AG09309 (cell line): ENCODE measurements around the gene KCNIP1.

Experiments used
- DNase-seq: peaks from one replicate; pipeline ENCODE4 v3.0.0-alpha.2; 2010; ENCODE audit warnings: low read depth
- H3K4me3 ChIP-seq: 2 replicates; pipeline ENCODE4 v1.5.1; 2011; ENCODE audit warnings: mild to moderate bottlenecking, low read depth, low read length, moderate library complexity; ENCODE audit not compliant: control insufficient read depth
- CTCF ChIP-seq: IDR thresholded peaks from 2 replicates; pipeline ENCODE4 v1.5.1; 2011; ENCODE audit warnings: mild to moderate bottlenecking, low read depth, low read length, inconsistent platforms; ENCODE audit not compliant: insufficient read depth, control insufficient read depth; ENCODE audit errors: missing control alignments

Gene KCNIP1

DNA sequence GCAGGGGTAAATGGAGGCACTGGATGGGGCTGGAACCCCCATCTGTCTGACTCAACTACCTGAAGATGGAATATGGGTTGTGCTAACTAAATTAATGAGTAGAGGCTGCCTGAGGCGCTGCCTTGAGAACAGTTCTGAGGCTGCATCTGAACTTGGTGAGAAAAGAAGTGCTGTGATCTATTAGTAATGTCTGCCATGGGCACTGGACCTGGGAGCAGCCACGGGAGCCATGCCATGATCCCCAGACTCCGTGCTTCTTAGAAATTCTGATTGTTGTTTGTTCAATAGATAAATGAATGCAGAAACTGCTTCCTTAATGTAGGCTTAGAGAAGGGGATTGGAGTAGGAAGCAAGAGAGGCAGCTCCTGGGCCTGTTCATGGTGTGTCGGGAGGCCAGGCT, 80.2 kb downstream of the KCNIP1 start:
- no peak for TF ChIP-seq CTCF
- no peak for DNase-seq
- H3K4me3 ChIP-seq = no peak overlapping the region

GRCh38 chr5:170584450-170585058, 80.7 kb downstream of the KCNIP1 start:
- DNase-seq = no peak
- TF ChIP-seq CTCF = no peak

DNA sequence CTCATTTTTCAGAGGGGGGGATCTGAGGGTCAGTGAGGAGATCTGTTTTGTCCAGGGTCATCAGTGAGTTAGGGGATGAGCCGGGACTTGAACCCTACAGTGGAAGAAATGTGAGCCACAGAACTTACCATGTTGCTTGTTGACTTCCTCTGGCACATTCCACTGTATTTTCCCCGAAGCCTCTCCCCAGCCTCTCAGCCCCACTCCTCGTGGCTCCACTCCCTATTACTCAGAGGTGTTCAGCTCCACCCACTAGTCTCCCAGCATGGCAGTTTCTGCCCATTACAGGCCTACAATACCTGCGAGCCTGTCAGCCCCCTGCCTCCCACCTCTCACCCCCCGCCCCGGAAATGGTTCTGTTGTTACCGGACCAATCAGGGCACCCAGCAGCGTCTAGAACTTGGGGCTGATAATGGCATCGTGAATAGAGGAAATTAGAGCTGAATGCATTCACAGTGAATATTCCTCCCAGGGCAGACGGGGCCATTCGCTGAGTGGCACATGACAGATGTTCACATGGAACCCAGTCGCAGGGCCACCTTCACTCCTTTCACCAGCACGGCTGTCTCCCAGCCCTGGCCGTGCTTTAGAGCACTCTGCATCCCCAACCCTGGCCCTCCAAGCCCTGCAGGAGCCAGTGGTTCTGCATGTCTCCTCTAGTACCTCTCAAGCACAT, 81.6 kb downstream of the KCNIP1 start:
- no peak for TF ChIP-seq CTCF
- no peak overlapping the region for H3K4me3 ChIP-seq
- DNase-seq = no peak

More at GRCh38 chr5:170584450-170585058, 80.7 kb downstream of the KCNIP1 start:
- no peak overlapping the region for H3K4me3 ChIP-seq

GRCh38 chr5:170587808-170588207, 84.0 kb downstream of the KCNIP1 start:
- no peak overlapping the region for H3K4me3 ChIP-seq
- DNase-seq = no peak
- TF ChIP-seq CTCF = no peak

- TF ChIP-seq CTCF = no peak
- no peak for DNase-seq
- H3K4me3 ChIP-seq = no peak overlapping the region
Observed at GRCh38 chr5:170589643-170590042, 85.8 kb downstream of the KCNIP1 start.

DNA sequence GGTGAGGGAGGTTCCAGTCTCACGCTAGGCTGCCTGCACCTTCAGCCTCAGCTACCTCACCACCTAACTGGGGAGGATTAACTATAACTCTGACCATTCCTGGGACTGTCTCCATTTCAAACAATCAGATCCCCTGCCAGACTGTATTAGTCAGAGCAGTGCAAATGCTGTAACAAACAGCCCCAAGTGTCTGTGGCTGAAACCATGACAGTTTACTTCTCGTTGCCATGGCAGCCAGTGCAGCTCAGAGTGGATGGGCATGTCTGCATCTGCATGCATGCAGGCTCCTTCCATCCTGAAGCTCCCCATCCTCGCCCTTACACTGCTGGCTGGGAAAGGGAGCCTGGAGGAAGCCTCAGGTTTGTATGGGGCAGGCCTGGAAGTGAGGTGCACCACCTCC, 86.7 kb downstream of the KCNIP1 start:
- DNase-seq = no peak
- no peak overlapping the region for H3K4me3 ChIP-seq
- TF ChIP-seq CTCF = no peak
